Activated T-cell treated with anti-CD3 and anti-CD28 coated beads, Interleukin-2, amount 50 U/mL, for 1 hour (primary cell): Measurements from ENCODE around the gene KCNK3.

Source experiments
- DNase-seq: peaks from one replicate; pipeline ENCODE4 v3.0.0-alpha.2; 2020

KCNK3 gene

GRCh38 chr2:26692897-26693849 lies 651 bp downstream of the KCNK3 start:
- no peak for DNase-seq

- DNase-seq: no peak
Measured at GRCh38 chr2:26694001-26694400, 1.5 kb downstream of the KCNK3 start.

DNA sequence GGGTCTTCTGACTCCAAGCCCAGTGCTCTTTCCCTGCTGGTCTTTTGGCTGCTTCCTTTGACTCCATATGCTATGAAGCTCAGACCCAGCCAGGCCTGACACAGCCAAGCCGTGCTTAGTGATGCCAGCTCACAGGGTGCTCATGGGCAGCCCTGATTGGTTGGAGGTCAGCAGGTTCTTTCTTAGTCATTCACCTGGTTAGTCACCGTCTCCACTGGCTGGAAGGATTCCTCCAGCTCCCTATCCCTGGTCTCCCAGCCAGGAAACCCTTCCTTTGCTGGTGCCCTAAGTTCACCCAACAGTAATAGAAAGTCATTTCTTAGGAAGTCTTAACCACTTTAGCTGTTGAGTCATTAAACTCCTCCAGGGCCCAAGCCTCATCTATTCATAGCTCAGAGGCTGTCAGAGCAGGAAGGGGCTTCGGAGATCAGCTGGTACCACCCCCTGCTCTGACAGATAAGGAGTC lies 3.9 kb downstream of the KCNK3 start:
- no peak for DNase-seq

DNA sequence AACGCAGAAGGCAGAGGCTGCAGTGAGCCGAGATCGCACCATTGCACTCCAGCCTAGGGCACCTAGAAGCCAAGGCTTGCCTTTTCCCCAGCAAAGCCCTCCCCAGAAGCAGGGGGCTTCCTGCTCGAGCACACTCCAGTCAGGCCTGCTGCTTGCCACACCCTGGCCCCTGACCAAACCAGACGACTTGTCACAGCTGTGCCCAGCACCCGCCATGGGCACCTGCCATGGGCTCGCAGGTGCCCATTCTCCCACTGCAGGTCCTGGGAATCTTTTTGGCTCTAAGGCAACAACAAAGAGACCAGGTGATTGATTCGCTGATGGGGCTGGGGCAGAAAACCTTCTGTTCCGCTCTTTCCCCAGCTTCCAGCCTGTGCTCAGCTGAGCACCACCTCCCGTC lies 4.9 kb downstream of the KCNK3 start:
- DNase-seq: no peak

- DNase-seq: no peak
Measured at GRCh38 chr2:26699295-26699694, 6.8 kb downstream of the KCNK3 start.

- DNase-seq: no peak
Measured at GRCh38 chr2:26700078-26700477, 7.6 kb downstream of the KCNK3 start.

- DNase-seq: no peak
Measured at GRCh38 chr2:26701596-26701995, 9.1 kb downstream of the KCNK3 start.

GRCh38 chr2:26702025-26702424 lies 9.5 kb downstream of the KCNK3 start:
- no peak for DNase-seq

DNA sequence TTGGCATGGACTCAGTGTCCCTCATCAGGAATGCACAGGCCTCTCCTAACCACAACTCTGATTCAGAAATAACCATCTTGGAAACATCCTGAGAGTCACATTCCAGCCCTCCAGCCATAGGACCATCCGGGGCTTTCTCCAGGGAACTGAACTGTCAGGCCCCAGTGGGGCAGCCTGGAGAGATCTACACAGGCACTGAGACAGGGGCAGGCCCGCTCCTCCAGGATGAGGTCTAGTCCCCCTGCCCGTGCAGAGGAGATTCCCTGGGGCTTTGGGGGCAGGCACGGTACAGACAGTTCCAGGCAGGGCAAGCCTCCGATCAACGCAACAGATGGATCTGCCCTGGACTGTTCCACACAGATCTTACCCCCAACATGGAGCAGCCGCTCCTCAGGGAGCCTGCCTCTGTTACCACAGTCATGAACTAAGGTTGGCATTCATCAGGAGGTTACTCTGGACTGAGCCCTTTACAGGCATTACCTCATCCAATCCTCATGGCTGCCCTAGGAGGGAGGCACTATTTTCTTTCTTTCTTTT lies 12.0 kb downstream of the KCNK3 start:
- DNase-seq: no peak

- DNase-seq: no peak
Measured at GRCh38 chr2:26705126-26705525, 12.6 kb downstream of the KCNK3 start.

DNA sequence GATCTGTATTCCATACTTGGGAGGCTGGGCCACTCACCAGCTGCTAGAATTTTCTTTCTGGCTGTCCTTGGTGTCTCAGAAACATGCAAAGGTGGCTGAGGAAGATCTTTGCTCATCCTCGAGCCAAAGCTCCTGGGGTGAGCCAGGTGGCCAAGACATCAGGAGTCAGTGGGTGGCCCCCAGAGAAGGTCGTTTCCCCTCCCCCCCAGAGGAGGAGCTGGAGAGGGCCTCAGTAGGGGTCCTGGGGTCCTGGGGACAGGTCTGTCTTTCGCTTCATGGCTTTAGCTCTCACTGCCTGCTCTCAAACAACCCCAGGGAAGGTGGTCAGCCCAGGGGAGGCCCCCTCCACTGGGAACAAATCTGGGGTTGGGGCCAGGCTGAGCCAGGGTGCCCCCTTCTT lies 13.6 kb downstream of the KCNK3 start:
- DNase-seq: no peak

DNA sequence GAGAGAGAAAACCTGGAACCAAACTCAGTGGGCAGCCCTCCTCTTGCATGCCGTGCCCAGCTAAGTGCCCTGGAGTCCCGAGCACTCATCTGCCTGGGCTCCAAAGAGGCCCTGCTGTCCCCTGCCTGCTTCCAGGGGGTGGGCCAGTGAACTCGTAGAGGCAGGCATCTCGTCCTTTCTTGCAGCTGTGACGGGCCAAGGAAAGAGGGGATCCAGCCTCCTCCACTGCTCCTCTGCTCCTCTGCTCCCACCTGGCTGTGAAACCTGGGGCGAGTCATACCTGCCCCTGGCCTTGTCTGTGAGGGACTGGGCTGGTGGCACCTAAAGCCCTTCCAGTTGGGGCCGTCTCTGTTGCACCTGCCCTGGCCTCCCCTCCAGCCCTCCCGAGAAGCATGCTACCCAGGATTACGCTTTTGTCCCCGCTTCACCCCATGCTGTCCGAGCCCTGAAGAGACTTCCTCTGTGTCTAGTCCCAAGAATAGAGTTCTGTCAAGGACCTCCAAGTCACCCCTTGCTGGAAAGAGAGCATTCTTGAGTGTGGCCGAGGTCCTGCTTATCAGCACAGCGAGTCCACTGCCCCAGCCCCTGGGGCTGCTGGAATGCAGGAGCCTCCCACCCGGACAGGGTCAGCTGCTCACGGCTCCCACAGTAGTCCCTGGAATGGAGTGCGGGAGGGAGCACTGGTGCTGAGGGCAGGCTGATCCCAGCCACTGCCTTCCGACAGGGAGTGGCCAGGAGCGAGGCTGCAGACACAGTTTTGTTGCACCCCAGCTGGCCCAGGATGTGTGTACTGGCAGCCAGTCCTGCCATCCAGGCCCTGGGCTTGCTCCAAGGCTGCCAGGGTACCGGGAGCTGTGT lies 14.3 kb downstream of the KCNK3 start:
- no peak for DNase-seq

DNA sequence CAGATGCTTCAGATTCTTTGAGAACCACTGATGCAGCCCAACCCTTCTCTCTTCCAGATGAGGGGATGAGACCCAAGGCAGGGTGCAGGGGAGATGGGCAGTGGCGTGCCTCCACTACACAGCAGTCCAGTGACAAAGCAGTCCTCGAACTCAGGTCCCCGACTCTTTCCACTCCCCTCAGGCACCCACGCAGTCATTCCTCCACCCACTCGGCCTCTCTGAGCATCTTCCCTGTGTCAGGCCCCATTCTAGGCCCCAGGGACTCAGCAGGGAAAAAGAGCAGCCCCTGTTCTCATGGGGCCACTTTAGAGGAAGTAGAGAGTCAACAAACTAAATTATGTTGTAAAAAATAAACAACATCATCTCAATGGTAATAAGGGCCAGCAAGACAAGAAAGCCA lies 15.2 kb downstream of the KCNK3 start:
- no peak for DNase-seq

- no peak for DNase-seq
Measured at GRCh38 chr2:26708457-26708856, 15.9 kb downstream of the KCNK3 start.

- no peak for DNase-seq
Measured at GRCh38 chr2:26709323-26710110, 17.0 kb downstream of the KCNK3 start.

- no peak for DNase-seq
Measured at GRCh38 chr2:26710145-26710544, 17.6 kb downstream of the KCNK3 start.

- no peak for DNase-seq
Measured at GRCh38 chr2:26710743-26711456, 18.4 kb downstream of the KCNK3 start.

GRCh38 chr2:26711457-26712161 lies 19.1 kb downstream of the KCNK3 start:
- DNase-seq: no peak

- no peak for DNase-seq
Measured at GRCh38 chr2:26712486-26713465, 20.3 kb downstream of the KCNK3 start.
